GM12878 (cell line): ENCODE measurements around the gene CDKN2B. TPM values are rescaled to one million over a fixed set of nuclear protein-coding genes. Genes with fewer than 3 reads are reported as not detected.
A peak's percentile ranks its signal among the peaks of the same experiment; 100 is the strongest.

Source experiments
- CBFB ChIP-seq: IDR thresholded peaks from 2 replicates; pipeline ENCODE4 v1.6.1; 2016; ENCODE audit warnings: antibody characterized with exemption, low read depth
- CREB1 ChIP-seq: IDR thresholded peaks from 2 replicates; pipeline ENCODE4 v1.6.1; 2012; ENCODE audit warnings: low read depth, mild to moderate bottlenecking, inconsistent platforms
- DPF2 ChIP-seq: fragments of 450-650 bp; IDR thresholded peaks from 2 replicates; pipeline ENCODE4 v1.6.1; 2017; ENCODE audit warnings: mild to moderate bottlenecking
- EP300 ChIP-seq, 2 experiments: fragments of 150-350 bp in 1 of 2; IDR thresholded peaks; 2 replicates each; pipeline ENCODE4 v1.6.1; 2011 to 2012; ENCODE audit warnings: low read depth in 2 of 2, low read length in 2 of 2, borderline replicate concordance in 1 of 2, improper control_type of control experiment in 1 of 2, inconsistent platforms in 1 of 2; ENCODE audit not compliant: control insufficient read depth in 1 of 2
- POU2F2 ChIP-seq: IDR thresholded peaks from 3 replicates; pipeline ENCODE4 v1.6.1; 2011; ENCODE audit warnings: low read depth, mild to moderate bottlenecking, low read length, borderline replicate concordance
- SMAD5 ChIP-seq: IDR thresholded peaks from 2 replicates; pipeline ENCODE4 v1.6.1; 2016; ENCODE audit warnings: antibody characterized with exemption, low read depth
- TARDBP ChIP-seq: IDR thresholded peaks from 2 replicates; pipeline ENCODE4 v1.6.1; 2016; ENCODE audit warnings: borderline replicate concordance
- ZNF274 ChIP-seq: IDR thresholded peaks from one replicate; pipeline ENCODE4 v1.8.0; 2011; ENCODE audit not compliant: insufficient read length, insufficient read depth
- polyA plus RNA-seq, 11 experiments: library from polyadenylated mRNA; depleted of rRNA in 4 of 11; unstranded in 6 of 11; stranded (reverse) in 5 of 11; fragments of >200 nt; fragmentation: Nextera tagmentation in 4 of 11; fragmentation: Illumina TruSeq in 1 of 11; extraction: Ambion mirVana in 4 of 11; extraction: Trizol in 1 of 11; gene quantifications; 1 replicate in 1 of 11; 2 replicates in 10 of 11; pipeline versions ENCODE4 v1.2.1 to v1.2.3, GENCODE V29; 2011 to 2016; ENCODE audit warnings: inconsistent platforms in 2 of 11, missing spikeins in 2 of 11, low read depth in 1 of 11
- total RNA-seq, 4 experiments: library from RNA; depleted of rRNA in 3 of 4; stranded (reverse); fragments of >200 nt in 3 of 4; fragmentation: Illumina TruSeq in 1 of 4; extraction: Trizol in 1 of 4; gene quantifications; 2 replicates each; pipeline versions ENCODE4 v1.2.1 to v1.2.3, GENCODE V29; 2013 to 2021
- TF ChIP-seq, protein P1 (sequence below): IDR thresholded peaks from 2 replicates; pipeline ENCODE4 v1.6.1; 2012; ENCODE audit warnings: improper control_type of control experiment, low read depth, low read length; ENCODE audit not compliant: insufficient replicate concordance
- TF ChIP-seq, protein P2 (sequence below): fragments of 450-650 bp; formaldehyde crosslinking; IDR thresholded peaks from 2 replicates; pipeline ENCODE4 v1.4.0; 2020; ENCODE audit warnings: mild to moderate bottlenecking, moderate library complexity
- TF ChIP-seq, protein P3 (sequence below): IDR thresholded peaks from 2 replicates; pipeline ENCODE4 v1.6.1; 2011; ENCODE audit warnings: borderline replicate concordance, low read depth, mild to moderate bottlenecking, moderate library complexity, low read length; ENCODE audit not compliant: insufficient read depth, poor library complexity, severe bottlenecking

The CDKN2B gene
- total and polyA plus RNA-seq, 10 of the 15 experiments (the other 5 are each of a cell fraction or from before 2014, with no cell fraction given) = 0.03 to 0.47 (median 0.08) TPM; not detected in 1

DNA sequence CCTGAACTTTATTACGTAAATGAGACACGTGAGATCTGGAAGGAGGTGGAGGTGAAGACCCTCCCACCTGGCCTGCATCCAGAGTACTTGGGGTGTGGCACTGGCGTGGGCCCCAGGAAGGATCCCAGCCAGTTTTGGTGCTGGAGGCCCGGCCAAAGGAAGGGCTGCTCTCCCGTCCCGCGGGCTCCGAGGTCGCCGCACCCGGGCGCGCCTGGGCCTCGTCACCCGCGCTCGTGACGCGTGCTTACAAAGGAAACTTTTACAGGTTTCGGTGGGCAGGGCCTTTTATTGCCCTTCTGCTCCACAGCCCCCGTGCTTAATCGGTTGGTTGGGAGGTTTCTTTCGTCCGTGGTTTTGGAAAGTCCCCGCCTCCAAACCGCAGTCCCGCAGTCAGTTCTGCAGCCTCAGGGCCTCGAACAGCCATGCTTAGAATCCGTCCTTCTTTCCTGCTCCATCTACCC lies 44.1 kb downstream of the CDKN2B start (continued):
- TF ChIP-seq, protein P1, sequence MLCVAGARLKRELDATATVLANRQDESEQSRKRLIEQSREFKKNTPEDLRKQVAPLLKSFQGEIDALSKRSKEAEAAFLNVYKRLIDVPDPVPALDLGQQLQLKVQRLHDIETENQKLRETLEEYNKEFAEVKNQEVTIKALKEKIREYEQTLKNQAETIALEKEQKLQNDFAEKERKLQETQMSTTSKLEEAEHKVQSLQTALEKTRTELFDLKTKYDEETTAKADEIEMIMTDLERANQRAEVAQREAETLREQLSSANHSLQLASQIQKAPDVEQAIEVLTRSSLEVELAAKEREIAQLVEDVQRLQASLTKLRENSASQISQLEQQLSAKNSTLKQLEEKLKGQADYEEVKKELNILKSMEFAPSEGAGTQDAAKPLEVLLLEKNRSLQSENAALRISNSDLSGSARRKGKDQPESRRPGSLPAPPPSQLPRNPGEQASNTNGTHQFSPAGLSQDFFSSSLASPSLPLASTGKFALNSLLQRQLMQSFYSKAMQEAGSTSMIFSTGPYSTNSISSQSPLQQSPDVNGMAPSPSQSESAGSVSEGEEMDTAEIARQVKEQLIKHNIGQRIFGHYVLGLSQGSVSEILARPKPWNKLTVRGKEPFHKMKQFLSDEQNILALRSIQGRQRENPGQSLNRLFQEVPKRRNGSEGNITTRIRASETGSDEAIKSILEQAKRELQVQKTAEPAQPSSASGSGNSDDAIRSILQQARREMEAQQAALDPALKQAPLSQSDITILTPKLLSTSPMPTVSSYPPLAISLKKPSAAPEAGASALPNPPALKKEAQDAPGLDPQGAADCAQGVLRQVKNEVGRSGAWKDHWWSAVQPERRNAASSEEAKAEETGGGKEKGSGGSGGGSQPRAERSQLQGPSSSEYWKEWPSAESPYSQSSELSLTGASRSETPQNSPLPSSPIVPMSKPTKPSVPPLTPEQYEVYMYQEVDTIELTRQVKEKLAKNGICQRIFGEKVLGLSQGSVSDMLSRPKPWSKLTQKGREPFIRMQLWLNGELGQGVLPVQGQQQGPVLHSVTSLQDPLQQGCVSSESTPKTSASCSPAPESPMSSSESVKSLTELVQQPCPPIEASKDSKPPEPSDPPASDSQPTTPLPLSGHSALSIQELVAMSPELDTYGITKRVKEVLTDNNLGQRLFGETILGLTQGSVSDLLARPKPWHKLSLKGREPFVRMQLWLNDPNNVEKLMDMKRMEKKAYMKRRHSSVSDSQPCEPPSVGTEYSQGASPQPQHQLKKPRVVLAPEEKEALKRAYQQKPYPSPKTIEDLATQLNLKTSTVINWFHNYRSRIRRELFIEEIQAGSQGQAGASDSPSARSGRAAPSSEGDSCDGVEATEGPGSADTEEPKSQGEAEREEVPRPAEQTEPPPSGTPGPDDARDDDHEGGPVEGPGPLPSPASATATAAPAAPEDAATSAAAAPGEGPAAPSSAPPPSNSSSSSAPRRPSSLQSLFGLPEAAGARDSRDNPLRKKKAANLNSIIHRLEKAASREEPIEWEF = no peak
- TF ChIP-seq, protein P2, sequence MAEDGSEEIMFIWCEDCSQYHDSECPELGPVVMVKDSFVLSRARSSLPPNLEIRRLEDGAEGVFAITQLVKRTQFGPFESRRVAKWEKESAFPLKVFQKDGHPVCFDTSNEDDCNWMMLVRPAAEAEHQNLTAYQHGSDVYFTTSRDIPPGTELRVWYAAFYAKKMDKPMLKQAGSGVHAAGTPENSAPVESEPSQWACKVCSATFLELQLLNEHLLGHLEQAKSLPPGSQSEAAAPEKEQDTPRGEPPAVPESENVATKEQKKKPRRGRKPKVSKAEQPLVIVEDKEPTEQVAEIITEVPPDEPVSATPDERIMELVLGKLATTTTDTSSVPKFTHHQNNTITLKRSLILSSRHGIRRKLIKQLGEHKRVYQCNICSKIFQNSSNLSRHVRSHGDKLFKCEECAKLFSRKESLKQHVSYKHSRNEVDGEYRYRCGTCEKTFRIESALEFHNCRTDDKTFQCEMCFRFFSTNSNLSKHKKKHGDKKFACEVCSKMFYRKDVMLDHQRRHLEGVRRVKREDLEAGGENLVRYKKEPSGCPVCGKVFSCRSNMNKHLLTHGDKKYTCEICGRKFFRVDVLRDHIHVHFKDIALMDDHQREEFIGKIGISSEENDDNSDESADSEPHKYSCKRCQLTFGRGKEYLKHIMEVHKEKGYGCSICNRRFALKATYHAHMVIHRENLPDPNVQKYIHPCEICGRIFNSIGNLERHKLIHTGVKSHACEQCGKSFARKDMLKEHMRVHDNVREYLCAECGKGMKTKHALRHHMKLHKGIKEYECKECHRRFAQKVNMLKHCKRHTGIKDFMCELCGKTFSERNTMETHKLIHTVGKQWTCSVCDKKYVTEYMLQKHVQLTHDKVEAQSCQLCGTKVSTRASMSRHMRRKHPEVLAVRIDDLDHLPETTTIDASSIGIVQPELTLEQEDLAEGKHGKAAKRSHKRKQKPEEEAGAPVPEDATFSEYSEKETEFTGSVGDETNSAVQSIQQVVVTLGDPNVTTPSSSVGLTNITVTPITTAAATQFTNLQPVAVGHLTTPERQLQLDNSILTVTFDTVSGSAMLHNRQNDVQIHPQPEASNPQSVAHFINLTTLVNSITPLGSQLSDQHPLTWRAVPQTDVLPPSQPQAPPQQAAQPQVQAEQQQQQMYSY (CRISPR knock-in tag) = no peak
- TF ChIP-seq EP300 (IDR thresholded peaks at IDR 0.05; ENCODE audit: borderline replicate concordance in 1 of 2, control insufficient read depth in 1 of 2, low read depth in 2 of 2, low read length in 2 of 2) = no peak
- no peak for TF ChIP-seq SMAD5
- peak; percentile 51; the same call in 1 of the 2 replicates for TF ChIP-seq CBFB
- TF ChIP-seq DPF2 = no peak
- no peak for TF ChIP-seq ZNF274
- TF ChIP-seq POU2F2 = no peak
- TF ChIP-seq TARDBP = no peak
- 0 out of 2 replicates have a peak, but pooled peaks have one; percentile 35 for TF ChIP-seq CREB1
- TF ChIP-seq, protein P3, sequence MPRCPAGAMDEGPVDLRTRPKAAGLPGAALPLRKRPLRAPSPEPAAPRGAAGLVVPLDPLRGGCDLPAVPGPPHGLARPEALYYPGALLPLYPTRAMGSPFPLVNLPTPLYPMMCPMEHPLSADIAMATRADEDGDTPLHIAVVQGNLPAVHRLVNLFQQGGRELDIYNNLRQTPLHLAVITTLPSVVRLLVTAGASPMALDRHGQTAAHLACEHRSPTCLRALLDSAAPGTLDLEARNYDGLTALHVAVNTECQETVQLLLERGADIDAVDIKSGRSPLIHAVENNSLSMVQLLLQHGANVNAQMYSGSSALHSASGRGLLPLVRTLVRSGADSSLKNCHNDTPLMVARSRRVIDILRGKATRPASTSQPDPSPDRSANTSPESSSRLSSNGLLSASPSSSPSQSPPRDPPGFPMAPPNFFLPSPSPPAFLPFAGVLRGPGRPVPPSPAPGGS = no peak
